GM21515 (cell line): ENCODE results near the gene ATL2.
"Not testable (repeated sequence)": the region's sequence is repeated elsewhere in the genome, so short reads cannot be mapped to it uniquely, and the experiment has no call there.

ENCODE experiments used
- ATAC-seq: cut with Tn5 transposase; IDR thresholded peaks from one replicate; pipeline ENCODE4 v1.9.1; 2021; ENCODE audit not compliant: unreplicated experiment

Gene ATL2

DNA sequence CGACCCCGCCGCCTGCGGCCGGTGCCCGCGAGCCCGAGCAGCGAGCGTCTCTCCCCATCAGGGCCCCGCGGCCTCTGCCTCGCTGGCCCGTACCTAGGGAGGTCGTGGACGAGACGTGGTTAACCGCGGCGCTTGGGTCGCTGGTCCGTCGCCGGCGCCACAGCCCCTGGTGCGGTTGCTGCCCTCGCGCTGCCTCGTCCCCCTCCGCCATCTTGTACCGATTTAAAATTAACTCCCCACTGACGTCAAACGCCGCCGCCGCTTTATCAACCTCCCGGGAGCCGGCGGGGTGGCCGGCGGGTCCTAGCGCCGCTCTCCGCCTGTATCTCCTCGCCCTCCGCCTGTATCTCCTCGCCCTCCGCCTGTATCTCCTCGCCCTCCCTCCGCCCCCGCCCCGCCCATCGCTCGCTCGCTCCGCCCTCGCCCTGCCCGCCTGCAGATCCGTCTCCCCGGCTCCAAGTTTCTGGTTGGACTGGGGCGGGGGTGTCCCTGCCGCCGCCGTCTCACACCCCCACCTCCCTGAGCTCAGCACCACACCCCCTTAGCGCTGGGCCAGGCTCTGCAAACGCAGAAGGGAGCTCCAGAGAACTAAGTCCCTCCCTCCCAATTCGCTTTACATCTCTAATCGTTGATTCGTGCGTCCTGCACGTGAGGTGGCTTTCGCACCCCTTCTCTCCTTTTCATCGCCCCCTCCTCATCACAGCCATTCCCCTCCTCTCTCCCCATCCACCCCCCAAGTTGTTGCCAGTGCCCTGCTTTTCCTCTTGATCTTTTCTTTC, at the start of gene ATL2:
Gene ATL2 (minus strand): TSS at position 224 of the 779 bp plus-strand sequence. CDS start 13 bp downstream, at position 211.
- ATAC-seq: peak; percentile 86

DNA sequence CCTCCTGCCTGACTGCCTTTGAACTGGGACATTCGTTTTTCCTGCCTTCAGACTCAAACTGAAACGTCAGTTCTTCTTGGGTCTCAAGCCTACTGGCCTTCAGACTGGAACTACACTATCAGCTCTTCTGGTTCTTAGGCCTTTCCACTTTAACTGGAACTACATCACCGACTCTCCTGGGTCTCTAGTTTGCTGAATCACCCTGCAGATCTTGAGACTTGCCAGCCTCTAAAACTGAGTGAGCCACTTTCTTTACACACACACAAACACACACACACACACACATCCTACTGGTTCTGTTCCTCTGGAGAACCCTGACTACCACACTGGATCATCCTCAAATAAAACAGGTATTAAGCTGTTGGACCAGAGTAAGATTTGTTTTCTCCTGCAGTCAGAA, 46.7 kb upstream of the ATL2 start:
- ATAC-seq: no peak

DNA sequence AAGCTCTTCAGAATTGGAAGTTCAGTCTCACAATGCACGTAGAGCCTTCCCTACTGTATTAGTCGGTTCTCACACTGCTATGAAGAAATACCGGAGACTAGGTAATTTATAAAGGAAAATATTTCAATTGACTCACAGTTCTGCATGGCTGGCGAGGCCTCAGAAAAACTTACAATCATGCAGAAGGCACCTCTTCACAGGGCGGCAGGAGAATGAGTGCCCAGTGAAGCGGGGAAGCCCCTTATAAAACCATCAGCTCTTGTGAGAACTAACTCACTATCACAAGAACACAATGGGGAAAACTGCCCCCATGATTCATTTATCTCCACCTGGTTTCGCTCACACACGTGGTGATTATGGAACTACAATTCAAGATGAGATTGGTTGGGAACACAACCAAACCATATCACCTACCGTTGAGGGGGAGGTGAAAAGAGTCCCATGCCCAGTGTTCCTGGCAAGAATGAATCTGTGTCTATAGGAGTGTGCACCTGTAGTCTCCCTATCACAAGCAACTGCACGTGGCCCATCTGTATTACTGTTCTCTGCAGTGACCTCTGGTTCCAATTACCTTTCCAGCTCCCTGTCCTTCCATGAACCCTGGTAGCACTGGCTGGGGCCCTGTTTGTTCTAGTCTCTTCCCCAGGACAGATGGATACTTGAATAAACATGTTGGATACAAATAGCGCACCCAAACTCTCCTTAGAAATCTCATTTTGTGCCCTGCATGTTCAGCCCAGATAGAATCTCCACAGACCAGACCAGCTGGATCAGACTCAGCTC, 44.4 kb upstream of the ATL2 start:
- no peak for ATAC-seq

DNA sequence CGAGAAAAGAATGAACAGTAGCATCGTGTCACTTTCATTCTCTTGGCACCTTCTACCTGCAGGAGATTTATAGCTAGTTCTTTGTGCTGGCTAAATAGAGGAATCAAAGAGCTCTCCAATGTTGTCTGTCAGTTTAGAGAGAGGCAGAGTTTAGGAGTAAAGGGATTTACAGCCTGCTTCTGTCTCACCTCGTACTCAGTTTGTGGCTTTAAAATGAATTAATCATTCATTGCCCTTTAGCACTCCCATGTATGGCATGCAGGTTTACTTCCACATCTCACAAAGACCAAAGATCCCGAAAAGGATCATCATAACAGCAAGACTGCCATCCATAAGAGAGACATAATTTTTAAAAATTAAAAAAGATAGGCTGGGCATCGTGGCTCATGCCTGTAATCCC, 42.4 kb upstream of the ATL2 start:
- ATAC-seq: no peak

DNA sequence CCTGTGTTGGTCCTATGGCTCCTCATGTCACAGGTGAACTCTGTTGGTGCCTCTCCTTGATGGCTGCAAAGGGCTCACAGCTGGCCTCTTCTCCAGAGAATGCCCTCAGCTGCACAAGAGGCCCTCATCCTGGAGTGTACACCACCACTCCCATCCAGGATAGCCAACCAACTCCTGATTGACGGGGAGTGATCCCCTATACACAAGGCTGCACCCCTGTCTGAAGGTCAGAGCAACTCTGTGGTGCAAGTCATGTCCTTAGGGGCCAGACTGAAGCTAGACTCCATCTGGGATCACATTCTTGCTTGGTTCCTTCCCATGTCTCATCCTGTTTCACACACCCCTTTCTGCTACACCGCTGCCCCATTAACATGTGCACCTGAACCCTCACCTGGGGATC, 41.7 kb upstream of the ATL2 start:
- ATAC-seq: no peak

DNA sequence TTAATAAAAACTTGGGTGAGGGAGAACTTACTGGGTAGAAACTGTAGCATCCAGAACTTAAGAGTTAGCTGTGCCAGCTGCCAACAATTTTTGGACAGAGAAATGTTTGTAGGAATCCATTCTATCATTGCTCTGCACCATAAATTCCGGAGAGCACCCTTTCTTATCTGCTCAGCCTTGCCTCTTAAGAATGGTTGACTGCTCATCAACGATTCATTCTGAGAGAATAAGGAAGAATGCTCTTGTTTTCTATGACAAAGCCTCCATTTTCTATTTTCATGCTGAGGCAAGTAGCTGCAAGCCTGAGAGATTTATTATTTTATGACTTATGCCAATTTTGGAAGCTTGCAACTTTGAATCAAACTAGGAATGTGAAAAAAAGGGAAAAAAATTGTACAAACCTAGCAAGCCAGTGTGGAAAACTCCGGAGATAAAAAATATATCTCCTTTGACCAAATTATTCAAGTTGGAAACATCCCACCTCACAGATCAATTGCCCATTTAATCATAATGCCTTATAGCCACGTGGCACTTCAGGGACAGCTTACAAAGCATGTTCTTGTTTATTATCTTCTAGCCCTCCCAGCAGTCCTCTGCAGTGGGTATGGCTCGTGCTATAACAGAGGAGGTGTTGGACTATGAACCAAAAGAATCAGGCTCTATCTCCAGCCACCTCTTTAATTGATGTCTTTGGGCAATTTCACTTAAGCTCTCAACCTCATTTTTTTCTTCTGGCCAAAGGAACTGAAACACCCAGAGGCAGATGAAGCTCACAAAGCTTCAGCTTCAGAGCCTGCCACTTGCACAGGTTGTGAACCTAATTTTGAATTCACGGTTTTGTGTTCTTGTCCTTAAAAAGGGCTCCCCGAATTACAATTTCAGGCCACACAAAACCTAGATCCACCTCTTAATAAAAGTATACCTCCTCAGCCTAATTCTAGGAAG, 40.9 kb upstream of the ATL2 start:
- no peak for ATAC-seq

DNA sequence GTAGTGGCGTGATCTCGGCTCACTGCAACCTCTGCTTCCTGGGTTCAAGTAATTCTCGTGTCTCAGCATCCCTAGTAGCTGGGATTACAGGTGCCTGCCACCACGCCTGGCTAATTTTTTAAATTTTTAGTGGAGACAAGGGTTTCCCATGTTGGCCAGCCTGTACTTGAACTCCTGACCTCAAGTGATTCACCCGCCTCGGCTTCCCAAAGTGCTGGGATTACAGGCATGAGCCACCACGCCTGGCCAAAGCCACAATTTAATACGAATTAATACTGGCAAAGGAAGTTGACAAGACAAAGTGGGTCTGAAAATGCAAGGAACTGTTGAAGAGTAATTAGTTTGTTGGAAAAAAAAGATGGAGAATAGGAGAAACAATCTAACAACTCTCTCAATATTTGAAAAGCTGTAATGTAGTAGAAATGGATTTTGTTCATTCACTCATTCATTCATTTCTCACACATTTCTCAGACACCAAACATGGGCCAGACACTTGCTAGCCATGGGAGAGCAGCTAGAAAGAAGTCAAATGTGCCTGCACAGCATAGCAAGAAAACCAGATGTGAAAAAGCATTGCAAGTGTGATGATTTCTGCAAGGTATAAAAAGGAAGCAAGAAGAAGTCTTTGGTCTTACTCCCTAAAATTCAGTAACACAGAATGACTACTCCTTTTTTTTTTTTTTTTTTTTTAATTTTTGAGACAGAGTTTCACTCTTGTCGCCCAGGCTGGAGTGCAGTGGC, 39.4 kb upstream of the ATL2 start:
- ATAC-seq: no peak

DNA sequence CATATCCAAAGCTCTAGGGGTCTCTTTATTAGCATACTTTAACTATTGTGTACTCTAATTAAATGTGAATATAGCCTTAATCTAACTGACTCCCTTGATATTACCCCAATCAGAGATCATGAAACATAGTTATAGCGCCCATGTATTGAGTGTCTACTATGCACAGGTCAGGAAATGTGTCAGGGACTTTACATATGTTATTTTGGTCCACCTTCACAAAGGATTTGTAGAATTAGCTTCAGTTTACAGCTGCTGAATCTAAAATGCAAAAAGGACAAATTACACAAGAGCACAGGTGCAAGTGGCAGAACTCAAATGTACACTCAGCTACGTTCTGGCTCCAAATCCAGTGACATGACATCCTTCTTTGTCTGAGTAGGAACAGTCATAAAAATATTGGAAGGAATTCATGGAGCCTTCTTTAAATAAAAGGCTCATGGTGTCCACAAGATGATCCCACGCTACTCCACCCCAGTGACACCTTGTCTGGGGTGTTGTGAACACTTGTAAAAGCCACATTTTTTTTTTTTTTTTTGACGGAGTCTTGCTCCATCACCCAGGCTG, 38.7 kb upstream of the ATL2 start:
- no peak for ATAC-seq

DNA sequence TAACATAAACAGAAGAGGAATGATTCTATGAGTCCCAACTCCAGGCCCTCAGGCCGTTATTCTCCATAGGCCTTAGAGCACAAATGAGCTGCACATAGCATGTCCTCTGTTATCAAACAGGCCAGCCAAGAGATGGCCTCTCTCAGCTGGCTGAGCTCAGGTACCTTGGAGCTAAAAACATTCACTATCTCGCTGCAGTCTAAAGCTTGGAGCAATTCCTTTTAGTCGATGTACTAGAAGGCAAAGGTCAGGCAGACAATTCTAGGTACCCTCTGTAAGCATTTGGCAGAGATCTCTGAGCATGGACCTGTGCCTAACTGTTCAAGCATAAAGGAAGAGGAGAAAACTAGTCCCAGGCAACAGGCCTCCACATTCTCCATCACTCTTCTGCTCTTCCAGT, 38.0 kb upstream of the ATL2 start:
- no peak for ATAC-seq

DNA sequence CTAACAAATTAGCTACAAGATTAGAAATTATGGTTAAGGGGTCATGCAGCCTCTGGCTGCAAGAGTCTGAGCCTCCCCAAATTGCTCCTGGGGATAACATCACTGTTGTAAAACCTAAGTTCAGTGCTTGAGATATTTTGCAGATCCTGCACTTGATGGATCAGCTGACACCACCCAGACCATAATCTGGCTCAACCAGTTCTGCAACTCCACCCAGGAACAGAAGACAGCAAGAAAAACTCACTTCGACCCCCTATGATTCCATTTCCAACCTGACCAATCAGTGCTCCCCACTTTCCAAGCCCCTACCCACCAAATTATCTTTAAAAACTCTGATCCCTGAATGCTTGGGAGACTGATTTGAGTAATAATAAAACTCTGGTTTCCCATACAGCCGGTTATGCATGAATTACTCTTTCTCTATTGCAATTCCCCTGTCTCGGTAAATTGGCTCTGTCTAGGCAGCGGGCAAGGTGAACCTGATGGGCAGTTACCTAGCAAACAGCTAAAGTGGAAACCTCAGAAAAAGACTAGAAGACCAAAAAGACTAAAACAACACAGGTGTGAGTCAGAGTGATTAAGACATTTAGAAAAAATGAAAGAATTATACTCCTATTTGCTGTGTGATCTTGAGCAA, 35.3 kb upstream of the ATL2 start:
- not testable (repeated sequence) for ATAC-seq

DNA sequence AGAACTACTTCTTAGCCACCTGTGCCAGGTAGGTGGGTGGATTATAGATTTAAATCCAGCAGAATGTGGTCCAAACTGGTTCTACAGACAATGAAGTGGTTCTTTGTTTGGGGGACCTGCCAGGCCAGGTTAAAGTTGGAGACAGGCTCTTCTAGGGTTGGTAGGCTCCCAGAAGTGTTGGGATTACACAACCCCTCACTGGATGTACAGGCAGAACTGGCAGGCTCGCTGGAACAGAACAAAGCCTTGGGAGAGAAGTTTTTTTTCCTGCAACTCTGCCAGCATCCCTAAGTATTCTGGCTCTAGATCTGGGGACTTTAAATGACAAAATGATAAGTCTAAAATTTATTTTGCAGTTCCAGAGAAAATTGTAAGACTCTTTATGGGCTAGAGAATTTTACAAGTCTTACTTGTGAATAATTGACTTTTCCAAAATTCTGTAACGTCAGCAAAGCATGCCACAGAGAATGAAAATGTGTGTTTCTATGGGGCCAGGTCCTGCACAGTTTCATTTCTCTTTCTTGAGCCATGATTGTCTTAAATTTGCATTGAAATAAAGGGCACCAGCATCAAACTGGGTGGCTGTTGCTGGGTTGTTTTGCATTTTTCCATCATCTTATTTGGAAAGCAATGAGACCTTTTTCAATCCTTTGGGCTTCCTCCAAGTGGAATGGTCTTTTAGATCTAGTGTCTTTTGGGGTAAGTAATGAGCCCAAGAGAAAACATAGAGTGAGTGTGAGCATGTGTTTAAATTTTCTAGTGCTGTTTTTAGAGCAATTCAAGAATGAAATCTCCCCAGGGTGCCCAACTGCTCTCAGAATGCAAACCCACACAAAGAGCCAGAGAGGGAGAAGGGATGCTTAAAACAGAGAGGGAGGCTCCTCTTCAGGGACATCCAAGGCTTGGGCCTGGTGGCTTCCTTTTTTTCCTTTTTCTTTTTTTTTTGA, 32.4 kb upstream of the ATL2 start:
- peak; percentile 67 for ATAC-seq

DNA sequence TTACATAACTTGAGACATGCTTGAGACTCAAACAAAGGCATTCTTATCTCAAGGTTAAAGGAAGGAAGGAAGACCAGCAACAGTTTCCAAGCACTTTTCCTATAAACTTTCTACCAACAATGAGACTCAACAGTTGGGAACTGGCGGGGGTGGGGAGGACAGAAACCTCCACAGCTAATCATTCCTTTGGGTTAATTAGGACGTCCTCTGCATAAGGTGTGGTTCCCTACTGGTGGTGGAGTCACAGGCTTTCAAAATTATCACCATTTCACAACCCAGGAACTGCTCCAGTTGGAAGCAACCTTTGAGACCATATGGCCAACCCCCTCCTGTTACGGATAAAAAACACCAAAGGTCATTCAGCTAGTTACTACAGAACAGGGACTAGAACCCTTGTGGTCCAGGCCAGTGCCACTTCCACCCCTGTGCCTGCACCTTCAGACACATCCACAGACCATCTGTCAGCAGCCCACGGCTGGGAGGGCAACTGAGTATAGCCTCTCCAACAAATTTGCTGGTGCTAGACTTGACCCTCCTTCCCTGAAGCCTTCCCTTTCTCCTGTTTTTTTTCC, 30.1 kb upstream of the ATL2 start:
- no peak for ATAC-seq

DNA sequence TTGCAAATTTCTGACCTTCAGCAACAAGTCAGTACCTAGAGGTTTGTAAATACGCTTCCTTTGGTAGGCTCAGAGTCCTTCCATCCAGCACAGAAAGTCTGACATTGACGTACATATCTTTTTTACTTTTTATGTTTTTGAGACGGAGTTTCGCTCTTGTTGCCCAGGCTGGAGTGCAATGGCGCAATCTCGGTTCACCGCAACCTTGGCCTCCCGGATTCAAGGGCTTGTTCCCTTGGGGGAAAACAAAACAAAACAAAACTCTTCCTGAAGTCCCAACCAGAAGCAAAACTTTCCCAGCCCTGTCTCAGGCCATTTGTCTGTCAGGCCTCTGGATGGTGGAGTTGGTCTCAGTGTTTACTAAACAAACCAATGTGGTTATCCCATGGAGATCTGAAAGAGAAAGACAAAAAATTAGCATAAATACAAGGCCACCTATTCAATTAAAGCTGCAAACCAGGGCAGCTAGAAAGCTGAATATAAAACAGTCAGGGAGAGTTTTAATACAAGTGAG, 29.6 kb upstream of the ATL2 start:
- ATAC-seq: no peak

DNA sequence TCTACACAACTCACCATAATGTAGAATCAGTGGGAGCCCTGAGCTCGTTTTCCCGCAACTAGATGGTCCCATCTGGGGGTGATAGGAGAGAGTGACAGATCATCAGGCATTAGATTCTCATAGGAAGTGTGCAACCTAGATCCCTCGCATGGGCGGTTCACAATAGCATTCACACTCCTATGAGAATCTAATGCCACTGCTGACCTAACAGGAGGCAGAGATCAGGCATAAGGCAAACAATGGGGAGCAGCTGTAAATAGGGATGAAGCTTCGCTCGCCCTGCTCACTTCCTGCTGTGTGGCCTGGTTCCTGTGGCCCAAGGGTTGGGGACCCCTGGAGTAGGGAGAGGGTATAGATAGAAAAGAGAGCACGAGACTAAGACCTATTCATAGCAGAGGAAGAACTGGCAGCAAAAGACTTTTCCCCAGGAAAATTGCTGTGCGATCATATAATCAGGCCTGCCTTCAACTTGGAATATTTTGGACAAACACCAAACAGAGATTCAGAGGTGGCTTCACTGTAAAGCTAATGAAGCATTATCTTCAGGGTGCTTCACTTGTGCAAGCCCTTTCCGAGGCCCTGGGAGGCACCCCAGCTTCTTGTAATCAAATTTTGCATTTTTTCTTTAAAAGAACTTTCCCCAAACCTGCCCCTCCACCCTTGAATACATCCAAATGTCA, 29.0 kb upstream of the ATL2 start:
- ATAC-seq: no peak

DNA sequence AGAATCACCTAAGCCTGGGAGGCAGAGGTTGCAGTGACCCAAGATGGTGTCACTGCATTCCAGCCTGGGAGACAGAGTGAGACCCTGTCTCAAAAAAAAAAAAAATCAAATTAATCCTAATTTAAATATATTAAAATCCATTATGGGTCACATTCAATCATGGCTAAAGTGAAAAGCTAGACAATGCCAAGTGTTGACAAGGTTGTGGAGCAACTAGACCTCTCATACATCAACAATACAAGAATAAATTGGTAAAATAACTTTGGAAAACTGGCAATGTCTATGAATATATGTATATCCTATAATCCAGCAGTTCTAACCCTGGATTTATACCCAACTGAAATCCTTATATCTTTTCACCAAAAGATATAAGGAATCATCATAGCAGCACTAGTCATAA, 23.4 kb upstream of the ATL2 start:
- no peak for ATAC-seq

DNA sequence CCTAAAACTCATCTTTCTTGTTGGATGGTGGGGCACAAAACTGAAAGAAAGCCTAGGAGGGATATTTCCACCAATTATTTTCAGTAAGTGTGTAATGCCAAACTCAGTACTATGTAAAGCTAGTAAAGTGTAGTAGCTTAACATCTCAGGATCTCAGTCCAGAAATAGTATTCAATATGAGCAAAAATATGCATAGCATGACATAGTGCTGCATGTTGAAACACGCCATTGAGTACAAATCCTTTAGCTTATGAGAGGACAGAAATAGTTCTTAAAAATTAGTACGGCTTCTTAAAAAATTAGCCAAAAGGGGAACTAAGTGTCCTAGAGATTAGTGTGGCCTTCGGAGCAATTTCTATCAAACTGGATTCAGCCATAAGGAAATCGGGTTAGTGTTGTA, 21.7 kb upstream of the ATL2 start:
- ATAC-seq: no peak

DNA sequence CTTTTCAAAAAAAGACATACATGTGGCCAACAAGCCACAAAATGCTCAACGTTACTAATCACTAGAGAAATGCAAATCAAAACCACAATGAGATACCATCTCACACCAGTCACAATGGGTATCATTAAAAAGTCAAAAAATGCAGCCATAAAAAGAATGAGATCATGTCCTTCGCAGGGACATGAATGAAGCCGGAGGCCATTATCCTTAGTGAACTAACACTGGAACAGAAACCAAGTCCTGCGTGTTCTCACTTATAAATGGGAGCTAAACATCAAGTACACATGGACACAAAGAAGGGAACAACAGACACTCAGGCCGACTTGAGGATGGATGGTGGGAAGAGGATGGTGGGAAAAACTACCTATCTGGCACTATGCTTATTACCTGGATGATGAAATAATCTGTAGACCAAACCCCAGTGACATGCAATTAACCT, 17.8 kb upstream of the ATL2 start:
- ATAC-seq: no peak

DNA sequence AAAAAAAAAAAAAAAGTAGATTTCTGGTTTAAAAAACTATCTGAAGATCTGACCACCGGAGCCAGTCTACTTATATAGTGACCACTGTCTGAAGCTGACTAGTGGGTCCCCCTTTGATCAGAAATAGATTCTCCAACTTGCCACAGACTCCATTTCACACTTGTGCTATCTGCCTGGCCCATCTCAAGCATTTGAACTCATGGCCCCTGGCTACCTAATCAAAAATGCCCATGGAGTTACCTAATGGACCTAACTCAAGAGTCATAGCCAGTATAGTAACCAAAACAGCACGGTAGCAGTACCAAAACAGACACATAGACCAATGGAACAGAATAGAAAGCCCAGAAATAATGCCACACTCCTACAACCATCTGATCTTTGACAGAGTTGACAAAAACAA, 17.0 kb upstream of the ATL2 start:
- no peak for ATAC-seq
